Measurements from ENCODE around the gene NPAS3. TPM values are rescaled to one million over a fixed set of nuclear protein-coding genes. Genes with fewer than 3 reads are reported as not detected.

NPAS3 gene
- total RNA-seq, 2 experiments from 2014 or later: not detected

GRCh38 chr14:33700052-33700451 lies 761.4 kb downstream of the NPAS3 start:
- intact Hi-C loops (cut with micrococcal nuclease; ENCODE audit: unreplicated experiment): no loop called here
- ChIA-PET POLR2A (no interaction called here), CTCF (ENCODE audit: unreplicated experiment) (no interaction called here)
- H3K4me3 ChIP-seq (ENCODE audit: low read depth, low read length, poor library complexity, severe bottlenecking): no peak overlapping the region
- no peak for TF ChIP-seq EZH2phosphoT487 (IDR thresholded peaks at IDR 0.05; ENCODE audit: borderline replicate concordance, low read depth, low read length)
- TF ChIP-seq, protein P1, sequence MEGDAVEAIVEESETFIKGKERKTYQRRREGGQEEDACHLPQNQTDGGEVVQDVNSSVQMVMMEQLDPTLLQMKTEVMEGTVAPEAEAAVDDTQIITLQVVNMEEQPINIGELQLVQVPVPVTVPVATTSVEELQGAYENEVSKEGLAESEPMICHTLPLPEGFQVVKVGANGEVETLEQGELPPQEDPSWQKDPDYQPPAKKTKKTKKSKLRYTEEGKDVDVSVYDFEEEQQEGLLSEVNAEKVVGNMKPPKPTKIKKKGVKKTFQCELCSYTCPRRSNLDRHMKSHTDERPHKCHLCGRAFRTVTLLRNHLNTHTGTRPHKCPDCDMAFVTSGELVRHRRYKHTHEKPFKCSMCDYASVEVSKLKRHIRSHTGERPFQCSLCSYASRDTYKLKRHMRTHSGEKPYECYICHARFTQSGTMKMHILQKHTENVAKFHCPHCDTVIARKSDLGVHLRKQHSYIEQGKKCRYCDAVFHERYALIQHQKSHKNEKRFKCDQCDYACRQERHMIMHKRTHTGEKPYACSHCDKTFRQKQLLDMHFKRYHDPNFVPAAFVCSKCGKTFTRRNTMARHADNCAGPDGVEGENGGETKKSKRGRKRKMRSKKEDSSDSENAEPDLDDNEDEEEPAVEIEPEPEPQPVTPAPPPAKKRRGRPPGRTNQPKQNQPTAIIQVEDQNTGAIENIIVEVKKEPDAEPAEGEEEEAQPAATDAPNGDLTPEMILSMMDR (conservative IDR thresholded peaks at IDR 0.05; ENCODE audit: low read length): no peak
- no peaks in the 10 kb centered on the region for H3K9me3 ChIP-seq (ENCODE audit: low read length)
- no peak overlapping the region for H3K27ac ChIP-seq (ENCODE audit: low read depth, low read length, poor library complexity, severe bottlenecking)
- no peak overlapping the region for H2AFZ ChIP-seq (ENCODE audit: low read length)
- no peaks in the 10 kb centered on the region for H3K36me3 ChIP-seq (ENCODE audit: insufficient read depth, low read length)
- H3K9me2 ChIP-seq (ENCODE audit: insufficient read depth, low read length): no peaks in the 10 kb centered on the region
- no peaks in the 10 kb centered on the region for H4K20me1 ChIP-seq (ENCODE audit: insufficient read depth, low read length)
- no peak for DNase-seq (ENCODE audit: low spot score)
- no TSS peak for BruUV-seq (replicated peaks)
- no peak overlapping the region for H3K4me2 ChIP-seq (ENCODE audit: low read length)
- H3K79me2 ChIP-seq (ENCODE audit: insufficient read depth, low read depth, low read length): no peaks in the 10 kb centered on the region
- no peaks in the 10 kb centered on the region for H3K4me1 ChIP-seq (ENCODE audit: insufficient read depth, low read length, poor library complexity, severe bottlenecking)

DNA sequence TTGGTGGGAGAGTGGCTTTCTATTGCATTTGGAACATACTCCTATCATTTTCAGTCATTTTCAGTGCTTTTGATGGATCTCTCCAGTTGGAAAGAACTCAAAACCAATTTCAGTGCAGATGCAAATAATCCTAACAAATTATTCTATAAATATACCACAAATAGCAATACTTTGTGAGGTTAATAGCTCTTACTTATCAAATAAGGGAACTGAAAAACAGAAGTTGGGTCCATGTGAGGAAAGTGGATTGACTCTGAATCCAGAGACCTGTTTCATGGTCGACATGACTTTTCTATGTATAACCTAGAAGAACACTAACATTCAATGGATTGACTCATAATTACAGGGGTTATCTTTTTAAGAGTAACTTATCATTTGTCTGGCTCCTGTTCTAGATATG lies 763.6 kb downstream of the NPAS3 start:
- no TSS peak for BruUV-seq (replicated peaks)
- no peaks in the 10 kb centered on the region for H3K4me1 ChIP-seq (ENCODE audit: insufficient read depth, low read length, poor library complexity, severe bottlenecking)
- H4K20me1 ChIP-seq (ENCODE audit: insufficient read depth, low read length): no peaks in the 10 kb centered on the region
- DNase-seq (ENCODE audit: low spot score): no peak
- no peak overlapping the region for H3K4me2 ChIP-seq (ENCODE audit: low read length)
- no peaks in the 10 kb centered on the region for H3K36me3 ChIP-seq (ENCODE audit: insufficient read depth, low read length)
- no peak for TF ChIP-seq EZH2phosphoT487 (IDR thresholded peaks at IDR 0.05; ENCODE audit: borderline replicate concordance, low read depth, low read length)
- TF ChIP-seq, protein P1 (conservative IDR thresholded peaks at IDR 0.05; ENCODE audit: low read length): no peak
- no peak overlapping the region for H3K4me3 ChIP-seq (ENCODE audit: low read depth, low read length, poor library complexity, severe bottlenecking)
- intact Hi-C loops (cut with micrococcal nuclease; ENCODE audit: unreplicated experiment): no loop called here
- H3K9me3 ChIP-seq (ENCODE audit: low read length): no peaks in the 10 kb centered on the region
- CTCF ChIA-PET (ENCODE audit: unreplicated experiment): no interaction called here
- no peak overlapping the region for H3K27ac ChIP-seq (ENCODE audit: low read depth, low read length, poor library complexity, severe bottlenecking)
- POLR2A ChIA-PET: no interaction called here
- no peak overlapping the region for H2AFZ ChIP-seq (ENCODE audit: low read length)
- no peaks in the 10 kb centered on the region for H3K79me2 ChIP-seq (ENCODE audit: insufficient read depth, low read depth, low read length)
- no peaks in the 10 kb centered on the region for H3K9me2 ChIP-seq (ENCODE audit: insufficient read depth, low read length)

DNA sequence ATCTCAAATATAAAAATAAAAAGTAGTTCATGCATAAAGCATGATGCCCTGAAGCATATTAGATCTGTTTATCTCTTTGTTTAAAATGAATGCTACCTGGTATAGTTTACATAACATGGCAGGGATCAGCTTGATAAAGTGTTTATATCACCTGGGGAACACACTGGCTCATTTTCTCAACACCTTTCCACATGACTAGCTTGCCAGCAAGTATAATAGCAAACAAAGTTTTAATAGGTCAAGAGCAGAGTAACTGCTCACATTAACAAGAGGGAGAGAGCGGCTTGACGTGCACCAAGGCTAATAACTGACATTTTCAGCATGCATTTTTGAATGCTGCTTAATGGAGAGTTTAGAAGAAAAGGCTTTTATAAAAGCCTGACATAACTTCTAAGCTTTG lies 765.8 kb downstream of the NPAS3 start:
- H3K4me1 ChIP-seq (ENCODE audit: insufficient read depth, low read length, poor library complexity, severe bottlenecking): no peaks in the 10 kb centered on the region
- no peaks in the 10 kb centered on the region for H3K9me3 ChIP-seq (ENCODE audit: low read length)
- no TSS peak for BruUV-seq (replicated peaks)
- H3K4me3 ChIP-seq (ENCODE audit: low read depth, low read length, poor library complexity, severe bottlenecking): no peak overlapping the region
- TF ChIP-seq, protein P1 (conservative IDR thresholded peaks at IDR 0.05; ENCODE audit: low read length): no peak
- no peak for TF ChIP-seq EZH2phosphoT487 (IDR thresholded peaks at IDR 0.05; ENCODE audit: borderline replicate concordance, low read depth, low read length)
- no peak overlapping the region for H3K27ac ChIP-seq (ENCODE audit: low read depth, low read length, poor library complexity, severe bottlenecking)
- DNase-seq (ENCODE audit: low spot score): no peak
- no peaks in the 10 kb centered on the region for H4K20me1 ChIP-seq (ENCODE audit: insufficient read depth, low read length)
- H3K4me2 ChIP-seq (ENCODE audit: low read length): no peak overlapping the region
- no peaks in the 10 kb centered on the region for H3K9me2 ChIP-seq (ENCODE audit: insufficient read depth, low read length)
- H3K79me2 ChIP-seq (ENCODE audit: insufficient read depth, low read depth, low read length): no peaks in the 10 kb centered on the region
- H2AFZ ChIP-seq (ENCODE audit: low read length): no peak overlapping the region
- ChIA-PET POLR2A (interaction anchor here (0.5 kb wide), 1 partner anchor 8 kb away, joined by 3 read pairs; no protein-coding TSS in a partner anchor), CTCF (ENCODE audit: unreplicated experiment) (no interaction called here)
- no peaks in the 10 kb centered on the region for H3K36me3 ChIP-seq (ENCODE audit: insufficient read depth, low read length)
- intact Hi-C loops (cut with micrococcal nuclease; ENCODE audit: unreplicated experiment): no loop called here
